Parathyroid adenoma (tissue), 2 donors: Measurements from ENCODE around the gene CCSER1.
"Not testable (repeated sequence)": the region's sequence is repeated elsewhere in the genome, so short reads cannot be mapped to it uniquely, and the experiment has no call there.

ENCODE experiments used
- H2AFZ ChIP-seq: fragments of 300-600 bp; sonication (generic); one replicate; pipeline ENCODE4 v1.7.0; 2017; ENCODE audit warnings: antibody characterized with exemption, mild to moderate bottlenecking
- H3K27ac ChIP-seq: fragments of 300-600 bp; sonication (generic); one replicate; pipeline ENCODE4 v1.7.0; 2017
- H3K27me3 ChIP-seq: fragments of 300-600 bp; sonication (generic); one replicate; pipeline ENCODE4 v1.7.0; 2017; ENCODE audit warnings: low read length; ENCODE audit not compliant: control insufficient read depth, insufficient read depth
- H3K36me3 ChIP-seq: fragments of 300-600 bp; sonication (generic); one replicate; pipeline ENCODE4 v1.7.0; 2017; ENCODE audit warnings: low read length; ENCODE audit not compliant: control insufficient read depth, insufficient read depth
- H3K4me1 ChIP-seq: fragments of 300-600 bp; sonication (generic); one replicate; pipeline ENCODE4 v1.7.0; 2017; ENCODE audit warnings: control low read depth
- H3K4me2 ChIP-seq: fragments of 300-600 bp; sonication (generic); one replicate; pipeline ENCODE4 v1.7.0; 2017; ENCODE audit warnings: low read length
- H3K4me3 ChIP-seq: fragments of 300-600 bp; sonication (generic); one replicate; pipeline ENCODE4 v1.7.0; 2017; ENCODE audit warnings: low read depth, low read length
- H3K79me2 ChIP-seq: fragments of 300-600 bp; sonication (generic); one replicate; pipeline ENCODE4 v1.7.0; 2017; ENCODE audit warnings: control low read depth
- H3K9ac ChIP-seq: fragments of 300-600 bp; sonication (generic); one replicate; pipeline ENCODE4 v1.7.0; 2017; ENCODE audit warnings: mild to moderate bottlenecking
- H3K9me3 ChIP-seq: fragments of 300-600 bp; sonication (generic); one replicate; pipeline ENCODE4 v1.7.0; 2017; ENCODE audit warnings: low read length; ENCODE audit not compliant: control insufficient read depth
- TF ChIP-seq, protein P1 (sequence below): fragments of 300-600 bp; sonication (generic); IDR thresholded peaks from one replicate; pipeline ENCODE4 v1.7.0; 2017; ENCODE audit warnings: antibody characterized with exemption, mild to moderate bottlenecking
- donor health status: primary hyperparathyroidism.

The CCSER1 gene

DNA sequence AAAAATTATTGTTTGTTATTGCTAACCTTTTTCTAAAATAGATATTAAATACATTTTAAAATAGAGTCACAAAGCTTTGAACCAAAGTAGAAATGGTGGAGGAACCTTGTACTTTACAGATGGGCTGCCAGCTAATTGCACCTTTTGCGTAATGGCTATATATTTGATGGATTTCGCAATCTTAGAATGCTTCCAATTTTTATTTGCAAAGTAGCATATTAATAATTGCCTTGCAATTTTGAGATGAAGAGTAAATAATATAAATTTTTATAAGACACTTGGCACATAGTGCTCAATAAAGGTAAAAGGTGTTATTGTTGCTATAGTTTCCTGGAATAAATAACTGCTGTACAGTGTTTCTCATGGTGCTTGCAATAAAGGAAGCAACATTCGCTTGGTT is 533.5 kb downstream of the CCSER1 start:
- Histone ChIP-seq H3K4me2 (no peak overlapping the region), H3K4me3 (no peak overlapping the region), H3K27me3 (no peaks in the 10 kb centered on the region), H3K27ac (no peak overlapping the region), H3K9me3 (no peaks in the 10 kb centered on the region), H3K4me1 (no peaks in the 10 kb centered on the region), H3K9ac (no peak overlapping the region), H3K79me2 (no peaks in the 10 kb centered on the region), H3K36me3 (no peaks in the 10 kb centered on the region), H2AFZ (no peak overlapping the region)
- TF ChIP-seq, protein P1, sequence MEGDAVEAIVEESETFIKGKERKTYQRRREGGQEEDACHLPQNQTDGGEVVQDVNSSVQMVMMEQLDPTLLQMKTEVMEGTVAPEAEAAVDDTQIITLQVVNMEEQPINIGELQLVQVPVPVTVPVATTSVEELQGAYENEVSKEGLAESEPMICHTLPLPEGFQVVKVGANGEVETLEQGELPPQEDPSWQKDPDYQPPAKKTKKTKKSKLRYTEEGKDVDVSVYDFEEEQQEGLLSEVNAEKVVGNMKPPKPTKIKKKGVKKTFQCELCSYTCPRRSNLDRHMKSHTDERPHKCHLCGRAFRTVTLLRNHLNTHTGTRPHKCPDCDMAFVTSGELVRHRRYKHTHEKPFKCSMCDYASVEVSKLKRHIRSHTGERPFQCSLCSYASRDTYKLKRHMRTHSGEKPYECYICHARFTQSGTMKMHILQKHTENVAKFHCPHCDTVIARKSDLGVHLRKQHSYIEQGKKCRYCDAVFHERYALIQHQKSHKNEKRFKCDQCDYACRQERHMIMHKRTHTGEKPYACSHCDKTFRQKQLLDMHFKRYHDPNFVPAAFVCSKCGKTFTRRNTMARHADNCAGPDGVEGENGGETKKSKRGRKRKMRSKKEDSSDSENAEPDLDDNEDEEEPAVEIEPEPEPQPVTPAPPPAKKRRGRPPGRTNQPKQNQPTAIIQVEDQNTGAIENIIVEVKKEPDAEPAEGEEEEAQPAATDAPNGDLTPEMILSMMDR = no peak

DNA sequence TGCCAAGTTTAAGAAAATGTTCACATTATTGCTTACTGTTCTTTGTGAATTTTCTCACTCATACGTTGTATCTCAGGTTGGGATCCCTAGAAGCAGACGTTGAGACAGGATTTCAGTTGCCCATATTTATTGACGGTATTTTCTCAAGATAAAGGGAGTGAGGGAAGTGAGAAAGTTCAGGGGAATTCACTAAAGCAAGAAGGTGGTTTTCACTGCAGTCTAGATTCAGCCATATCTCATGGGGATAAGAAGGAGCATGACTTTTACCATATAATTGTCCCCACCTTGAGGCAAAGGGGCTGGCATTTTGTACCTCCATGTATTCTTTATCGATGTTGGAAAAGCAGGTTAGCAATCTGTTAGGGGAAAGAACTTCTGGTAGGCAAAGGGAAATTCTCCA is 543.0 kb downstream of the CCSER1 start:
- H3K4me3 ChIP-seq = no peak overlapping the region
- H3K27me3 ChIP-seq = no peaks in the 10 kb centered on the region
- TF ChIP-seq, protein P1 = no peak
- H3K9ac ChIP-seq = no peak overlapping the region
- no peak overlapping the region for H3K4me2 ChIP-seq
- H3K36me3 ChIP-seq = no peaks in the 10 kb centered on the region
- H3K79me2 ChIP-seq = no peaks in the 10 kb centered on the region
- H3K4me1 ChIP-seq = no peaks in the 10 kb centered on the region
- H2AFZ ChIP-seq = no peak overlapping the region
- no peak overlapping the region for H3K27ac ChIP-seq
- H3K9me3 ChIP-seq = no peaks in the 10 kb centered on the region

DNA sequence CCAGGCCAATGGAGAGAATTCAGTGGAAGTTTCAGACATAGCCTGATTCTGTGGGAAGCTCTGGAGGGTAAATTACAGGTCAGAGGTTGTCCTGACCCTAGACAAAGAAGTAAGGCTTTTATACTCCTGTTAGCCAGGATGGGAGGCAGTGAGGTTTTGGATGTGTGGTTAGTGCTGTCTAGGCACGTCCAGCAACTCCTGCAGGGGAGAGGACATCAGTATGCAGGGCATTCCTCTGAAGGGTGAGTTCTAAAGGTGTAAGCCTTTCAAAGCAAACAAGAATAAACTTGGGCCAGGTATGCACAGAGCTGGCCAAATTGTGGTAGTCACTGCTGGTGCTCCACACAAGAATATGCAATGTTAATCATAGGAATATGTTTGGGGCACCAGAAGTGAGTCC is 562.5 kb downstream of the CCSER1 start:
- H3K4me3 ChIP-seq = no peak overlapping the region
- no peak overlapping the region for H3K4me2 ChIP-seq
- no peaks in the 10 kb centered on the region for H3K27me3 ChIP-seq
- no peak overlapping the region for H3K27ac ChIP-seq
- no peaks in the 10 kb centered on the region for H3K4me1 ChIP-seq
- H3K9ac ChIP-seq = no peak overlapping the region
- no peaks in the 10 kb centered on the region for H3K9me3 ChIP-seq
- no peaks in the 10 kb centered on the region for H3K36me3 ChIP-seq
- H3K79me2 ChIP-seq = no peaks in the 10 kb centered on the region
- TF ChIP-seq, protein P1 = no peak
- H2AFZ ChIP-seq = no peak overlapping the region

DNA sequence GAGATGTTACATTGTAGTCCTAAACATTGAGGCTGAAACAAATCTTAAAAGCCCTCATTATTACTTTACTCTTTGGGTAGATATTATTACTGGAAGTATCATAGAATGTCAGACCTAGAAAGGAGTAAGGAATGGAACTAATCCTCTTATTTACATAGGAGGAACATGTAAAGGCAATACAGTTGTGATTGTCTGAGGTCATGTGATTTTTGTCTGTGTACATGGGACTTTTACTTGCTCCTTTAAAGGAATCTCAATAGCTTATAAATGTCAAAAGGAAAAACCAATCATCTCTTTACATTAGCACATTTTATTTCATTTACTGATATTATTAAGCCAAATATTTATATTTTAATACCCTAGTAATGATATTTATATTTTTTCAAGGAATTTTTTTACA is 568.2 kb downstream of the CCSER1 start:
- no peak overlapping the region for H3K4me3 ChIP-seq
- H3K79me2 ChIP-seq = no peaks in the 10 kb centered on the region
- H3K9ac ChIP-seq = no peak overlapping the region
- no peaks in the 10 kb centered on the region for H3K4me1 ChIP-seq
- no peak overlapping the region for H3K4me2 ChIP-seq
- H3K9me3 ChIP-seq = no peaks in the 10 kb centered on the region
- no peaks in the 10 kb centered on the region for H3K36me3 ChIP-seq
- no peaks in the 10 kb centered on the region for H3K27me3 ChIP-seq
- TF ChIP-seq, protein P1 = no peak
- no peak overlapping the region for H2AFZ ChIP-seq
- H3K27ac ChIP-seq = no peak overlapping the region

DNA sequence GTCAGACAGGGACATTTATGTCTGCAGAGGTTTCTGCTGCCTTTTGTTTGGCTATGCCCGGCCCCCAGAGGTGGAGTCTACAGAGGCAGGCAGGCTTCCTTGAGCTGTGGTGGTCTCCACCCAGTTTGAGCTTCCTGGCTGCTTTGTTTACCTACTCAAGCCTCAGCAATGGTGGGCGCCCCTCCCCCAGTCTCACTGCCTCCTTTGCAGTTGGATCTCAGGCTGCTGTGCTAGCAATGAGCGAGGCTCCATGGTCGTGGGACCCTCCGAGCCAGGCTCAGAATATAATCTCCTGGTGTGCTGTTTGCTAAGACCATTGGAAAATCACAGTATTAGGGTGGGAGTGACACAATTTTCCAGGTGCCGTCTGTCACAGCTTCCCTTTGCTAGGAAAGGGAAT is 578.3 kb downstream of the CCSER1 start:
- not testable (repeated sequence) for H3K4me2 ChIP-seq, H3K9me3 ChIP-seq, H3K27me3 ChIP-seq, H2AFZ ChIP-seq, H3K79me2 ChIP-seq, H3K9ac ChIP-seq, H3K4me3 ChIP-seq, H3K27ac ChIP-seq, H3K36me3 ChIP-seq, H3K4me1 ChIP-seq
